NCI-H1092 treated with DMSO at 0.1 percent for 48 hours (cell line): Measurements from ENCODE around the gene CDCA7.
"Not testable (repeated sequence)": the region's sequence is repeated elsewhere in the genome, so short reads cannot be mapped to it uniquely, and the experiment has no call there.

Source experiments
- DNase-seq: peaks from one replicate; lab custom pipeline; 2025; lab: John Stamatoyannopoulos, UW

The CDCA7 gene

GRCh38 chr2:173359231-173359630 is 4.6 kb downstream of the CDCA7 start:
- no peak for DNase-seq

DNA sequence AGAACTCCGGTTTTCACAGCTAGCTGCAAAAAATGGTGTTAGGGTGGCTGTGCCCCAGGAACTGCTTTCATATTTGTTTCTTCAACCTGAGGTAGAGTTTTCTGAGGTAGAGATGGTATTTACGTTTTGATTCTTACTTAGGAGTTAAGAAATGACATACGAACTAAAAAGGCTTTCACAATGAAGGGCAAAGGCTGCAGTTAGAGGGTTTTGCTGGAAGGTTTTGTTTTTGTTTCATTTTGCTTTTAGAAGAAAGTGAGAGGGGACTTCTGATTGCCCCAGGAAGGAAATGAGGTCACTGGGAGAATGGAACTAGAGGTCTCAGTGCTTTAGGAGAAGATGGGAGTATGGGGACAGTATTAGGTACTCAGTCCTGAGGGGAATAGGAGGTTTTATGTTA is 15.5 kb downstream of the CDCA7 start:
- no peak for DNase-seq

- DNase-seq: no peak
Observed at GRCh38 chr2:173371023-173371422, 16.4 kb downstream of the CDCA7 start.

- no peak for DNase-seq
Observed at GRCh38 chr2:173373290-173373689, 18.6 kb downstream of the CDCA7 start.

GRCh38 chr2:173374634-173375033 is 20.0 kb downstream of the CDCA7 start:
- no peak for DNase-seq

- DNase-seq: not testable (repeated sequence)
Observed at GRCh38 chr2:173385534-173385933, 30.9 kb downstream of the CDCA7 start.

GRCh38 chr2:173386021-173386737 is 31.5 kb downstream of the CDCA7 start:
- no peak for DNase-seq

DNA sequence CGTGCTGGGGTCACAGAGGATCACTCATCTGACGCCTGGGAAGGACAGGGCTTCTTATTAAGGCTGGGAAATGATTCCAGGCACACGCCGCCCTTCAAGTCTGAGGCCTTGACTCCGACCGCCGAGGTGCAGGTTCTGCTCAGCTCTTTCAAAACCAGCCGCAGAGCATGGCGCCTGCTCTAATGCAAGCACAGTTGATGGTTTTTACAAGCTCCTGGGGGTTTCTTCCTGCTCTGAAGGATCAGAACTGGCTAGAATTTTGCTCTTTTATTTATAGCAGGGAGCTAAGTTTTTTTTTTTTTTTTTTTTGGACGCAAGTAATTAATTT is 32.0 kb downstream of the CDCA7 start:
- no peak for DNase-seq

- no peak for DNase-seq
Observed at GRCh38 chr2:173387079-173387478, 32.4 kb downstream of the CDCA7 start.

- DNase-seq: no peak
Observed at GRCh38 chr2:173387660-173388059, 33.0 kb downstream of the CDCA7 start.

GRCh38 chr2:173388795-173389194 is 34.1 kb downstream of the CDCA7 start:
- DNase-seq: no peak

DNA sequence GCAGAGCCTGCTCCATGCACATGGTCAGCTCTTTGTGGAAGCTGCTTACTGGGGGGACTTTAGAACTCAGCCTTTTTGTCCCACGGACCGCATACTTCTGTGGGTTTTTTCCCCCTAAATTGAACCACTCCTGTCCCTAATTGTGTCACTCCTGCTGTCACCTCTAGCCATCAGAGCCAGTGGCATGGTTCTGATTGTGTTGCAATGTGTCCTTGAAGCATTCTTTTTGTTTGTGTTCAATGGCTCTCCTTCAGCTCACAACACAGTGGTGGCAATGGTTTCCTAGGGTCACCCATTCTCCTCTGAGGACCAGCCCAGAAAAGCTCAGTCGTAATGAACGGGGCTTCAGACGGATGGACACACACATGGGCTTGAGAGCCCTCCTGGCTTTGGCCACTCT is 35.4 kb downstream of the CDCA7 start:
- DNase-seq: no peak

DNA sequence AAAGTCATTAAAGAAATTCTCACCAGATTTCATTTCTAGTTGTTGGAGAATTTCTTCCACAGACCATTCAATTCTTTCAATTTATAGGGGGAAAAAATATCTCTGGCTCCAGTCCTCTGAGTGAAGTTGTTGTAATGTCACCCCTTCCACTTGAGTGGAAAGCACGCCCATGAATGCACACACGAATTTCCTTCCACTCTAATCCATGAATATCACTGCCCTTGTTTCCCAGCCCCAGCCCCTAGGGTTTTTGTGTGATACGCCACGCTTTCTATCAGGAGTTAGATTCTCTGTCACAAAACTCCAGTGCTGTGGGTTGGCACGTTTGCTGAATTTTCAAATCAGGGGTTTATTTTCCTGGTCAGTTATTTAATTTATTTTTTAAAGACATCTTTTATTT is 38.1 kb downstream of the CDCA7 start:
- DNase-seq: no peak

DNA sequence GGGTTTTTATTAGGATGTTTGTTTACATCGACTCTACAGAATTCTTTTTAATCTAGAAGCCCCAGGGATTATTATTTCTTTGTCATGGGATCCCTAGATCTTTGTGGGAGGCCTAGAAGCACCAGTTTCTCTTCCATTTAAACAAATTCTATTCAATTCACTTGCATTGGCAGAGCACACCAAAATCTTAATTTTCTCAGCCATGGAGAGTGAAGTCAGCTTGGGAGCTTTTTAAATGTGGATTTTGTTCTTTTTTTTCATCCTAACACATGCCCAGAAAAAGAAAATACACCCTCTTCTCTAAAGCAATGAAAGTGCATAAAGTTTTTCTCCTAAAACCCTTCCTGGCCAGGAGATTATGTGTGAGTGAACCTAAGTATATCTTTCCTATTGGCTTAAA is 38.5 kb downstream of the CDCA7 start:
- no peak for DNase-seq

DNA sequence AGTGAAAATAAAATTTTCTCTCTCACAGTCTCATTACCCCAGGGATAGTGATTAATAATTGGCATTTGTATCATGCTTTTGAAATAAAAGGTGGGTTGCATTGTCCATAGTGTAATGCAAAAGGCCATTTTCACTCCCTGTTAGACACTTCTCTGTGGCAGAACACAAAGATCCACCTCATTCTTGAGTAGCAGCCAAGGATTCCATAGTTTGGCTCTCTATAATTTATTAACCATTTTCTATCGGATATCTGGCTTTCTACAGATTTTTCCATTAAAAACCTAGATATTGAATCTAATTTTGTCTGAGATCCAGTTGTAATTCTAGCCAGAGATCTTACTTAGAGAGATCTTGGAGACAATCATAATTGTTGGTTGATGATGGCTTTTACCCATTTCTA is 39.0 kb downstream of the CDCA7 start:
- DNase-seq: no peak

GRCh38 chr2:173394091-173394974 is 39.7 kb downstream of the CDCA7 start:
- DNase-seq: no peak

- DNase-seq: no peak
Observed at GRCh38 chr2:173395567-173396351, 41.1 kb downstream of the CDCA7 start.

DNA sequence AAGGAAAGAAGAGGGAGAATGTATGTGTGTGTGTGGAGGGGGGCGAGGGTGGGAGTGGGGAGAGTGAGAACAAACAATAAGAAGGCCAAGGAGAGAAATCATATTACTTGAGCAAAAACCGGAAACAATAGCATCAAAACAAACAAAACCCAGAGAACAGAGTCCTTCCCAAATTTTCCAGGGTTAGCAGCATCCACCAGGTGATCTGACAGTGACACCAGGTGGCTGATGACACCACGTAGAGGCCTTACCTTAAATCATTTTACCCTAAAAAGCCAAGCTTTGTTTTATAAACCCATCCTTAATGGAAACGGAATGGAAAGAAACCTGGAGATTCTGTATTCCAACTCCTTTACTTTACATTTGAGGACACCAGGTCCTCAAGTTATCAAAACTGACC is 42.9 kb downstream of the CDCA7 start:
- peak; percentile 12 for DNase-seq

GRCh38 chr2:173399229-173399628 is 44.6 kb downstream of the CDCA7 start:
- no peak for DNase-seq

GRCh38 chr2:173400760-173401159 is 46.1 kb downstream of the CDCA7 start:
- DNase-seq: no peak

GRCh38 chr2:173401716-173402326 is 47.1 kb downstream of the CDCA7 start:
- no peak for DNase-seq

- DNase-seq: peak; percentile 67
Observed at GRCh38 chr2:173402405-173402974, 47.8 kb downstream of the CDCA7 start.
